ENCODE data around the gene TRPM5. TPM values are rescaled to one million over a fixed set of nuclear protein-coding genes. Genes with fewer than 3 reads are reported as not detected.
A peak's percentile ranks its signal among the peaks of the same experiment; 100 is the strongest.
"Not testable (repeated sequence)": the region's sequence is repeated elsewhere in the genome, so short reads cannot be mapped to it uniquely, and the experiment has no call there.

The TRPM5 gene
- total and polyA plus RNA-seq, 11 donors = not detected

DNA sequence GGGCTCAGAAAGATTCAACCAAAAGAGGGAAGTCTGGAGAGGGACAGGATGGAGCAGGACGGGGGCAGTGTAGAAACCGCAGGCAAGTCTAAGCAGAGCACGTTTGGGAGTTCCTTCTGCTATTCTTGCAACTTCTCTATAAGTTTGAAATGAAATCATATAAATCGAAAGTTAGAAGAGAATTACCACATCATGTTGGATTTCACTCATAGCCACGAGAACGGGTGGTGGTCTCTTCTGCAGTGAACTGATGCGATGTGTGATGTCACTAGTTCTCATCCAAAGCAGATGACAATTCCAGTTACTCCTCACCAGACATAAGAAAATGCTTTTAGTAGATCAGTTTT, 36.5 kb upstream of the TRPM5 start:
- peak in 3 of 4 donors; percentile 31 to 62 (median 61) for ATAC-seq
- H3K4me3 ChIP-seq = no peak overlapping the region

GRCh38 chr11:2480067-2480873, 36.0 kb upstream of the TRPM5 start:
- ATAC-seq; intact Hi-C loops (cut with DNase I): not testable (repeated sequence)
- 72 to 81% (median 75%) methylated on average over 6 of the region's 6 CpGs for WGBS, 4 donors

More for the DNA sequence above, 36.5 kb upstream of the TRPM5 start:
- TF ChIP-seq, protein P1, sequence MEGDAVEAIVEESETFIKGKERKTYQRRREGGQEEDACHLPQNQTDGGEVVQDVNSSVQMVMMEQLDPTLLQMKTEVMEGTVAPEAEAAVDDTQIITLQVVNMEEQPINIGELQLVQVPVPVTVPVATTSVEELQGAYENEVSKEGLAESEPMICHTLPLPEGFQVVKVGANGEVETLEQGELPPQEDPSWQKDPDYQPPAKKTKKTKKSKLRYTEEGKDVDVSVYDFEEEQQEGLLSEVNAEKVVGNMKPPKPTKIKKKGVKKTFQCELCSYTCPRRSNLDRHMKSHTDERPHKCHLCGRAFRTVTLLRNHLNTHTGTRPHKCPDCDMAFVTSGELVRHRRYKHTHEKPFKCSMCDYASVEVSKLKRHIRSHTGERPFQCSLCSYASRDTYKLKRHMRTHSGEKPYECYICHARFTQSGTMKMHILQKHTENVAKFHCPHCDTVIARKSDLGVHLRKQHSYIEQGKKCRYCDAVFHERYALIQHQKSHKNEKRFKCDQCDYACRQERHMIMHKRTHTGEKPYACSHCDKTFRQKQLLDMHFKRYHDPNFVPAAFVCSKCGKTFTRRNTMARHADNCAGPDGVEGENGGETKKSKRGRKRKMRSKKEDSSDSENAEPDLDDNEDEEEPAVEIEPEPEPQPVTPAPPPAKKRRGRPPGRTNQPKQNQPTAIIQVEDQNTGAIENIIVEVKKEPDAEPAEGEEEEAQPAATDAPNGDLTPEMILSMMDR (IDR thresholded peaks at IDR 0.05) = no peak
- TF ChIP-seq POLR2A (IDR thresholded peaks at IDR 0.05) = no peak
- Histone ChIP-seq H3K27me3 (no peaks in the 10 kb centered on the region), H3K9me3 (peaks cover 0 to 5% (median 0%) of the 10 kb centered on the region in 12 donors), H3K4me1 (peaks cover 0 to 39% (median 19%) of the 10 kb centered on the region in 12 donors), H3K27ac (peak overlapping the region in 1 of 12 donors; percentile 79), H3K36me3 (no peaks in the 10 kb centered on the region)
- intact Hi-C loops (cut with DNase I) = no loop called here
- DNase-seq = no peak
- WGBS, 4 donors = 71 to 79% (median 74%) methylated on average over 7 of the region's 7 CpGs

DNA sequence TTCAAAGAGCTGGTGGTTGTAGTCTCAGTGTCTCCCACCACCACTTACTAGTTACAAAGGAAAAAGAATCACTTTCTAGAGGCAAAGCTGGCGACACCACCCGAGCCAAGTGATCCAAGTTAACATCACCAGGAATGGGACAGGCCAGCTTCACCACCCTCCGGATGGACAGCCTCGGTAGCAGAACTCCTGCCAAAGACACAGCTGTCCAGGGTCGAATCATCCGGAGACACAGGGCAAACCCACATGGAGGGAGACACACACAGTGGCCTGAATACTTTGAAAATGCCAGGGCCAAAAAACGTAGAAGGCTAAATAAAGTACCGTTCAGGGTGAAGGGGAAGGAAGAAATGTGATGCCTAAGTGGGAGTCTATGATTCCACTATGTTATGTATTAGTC, 33.6 kb upstream of the TRPM5 start:
- H3K36me3 ChIP-seq = no peaks in the 10 kb centered on the region
- no peak for TF ChIP-seq POLR2A (IDR thresholded peaks at IDR 0.05)
- TF ChIP-seq, protein P1 (IDR thresholded peaks at IDR 0.05) = no peak
- no peak for ATAC-seq
- H3K27ac ChIP-seq = peak overlapping the region in 1 of 12 donors; percentile 26
- WGBS, 4 donors = 55 to 66% (median 60%) methylated on average over 8 of the region's 8 CpGs
- intact Hi-C loops (cut with DNase I) = loop anchor here in 2 of 10 donors (5.0 kb wide), 1 partner anchor 34 kb away; no protein-coding TSS in a partner anchor
- H3K27me3 ChIP-seq = no peaks in the 10 kb centered on the region
- peaks cover 0 to 5% (median 0%) of the 10 kb centered on the region in 12 donors for H3K9me3 ChIP-seq
- H3K4me1 ChIP-seq = peaks cover 0 to 42% (median 18%) of the 10 kb centered on the region in 12 donors
- no peak for DNase-seq
- no peak overlapping the region for H3K4me3 ChIP-seq

More at GRCh38 chr11:2480067-2480873, 36.0 kb upstream of the TRPM5 start:
- not testable (repeated sequence) for H3K36me3 ChIP-seq, H3K27me3 ChIP-seq, H3K4me3 ChIP-seq, DNase-seq, H3K9me3 ChIP-seq
- Histone ChIP-seq H3K27ac (peak overlapping the region in 1 of 12 donors; percentile 37), H3K4me1 (peaks cover 0 to 39% (median 19%) of the 10 kb centered on the region in 12 donors)

- no peaks in the 10 kb centered on the region for H3K36me3 ChIP-seq
- TF ChIP-seq, protein P1 (IDR thresholded peaks at IDR 0.05) = no peak
- TF ChIP-seq POLR2A (IDR thresholded peaks at IDR 0.05) = no peak
- H3K27me3 ChIP-seq = no peaks in the 10 kb centered on the region
- peaks cover 0 to 5% (median 0%) of the 10 kb centered on the region in 12 donors for H3K9me3 ChIP-seq
- H3K4me3 ChIP-seq = no peak overlapping the region
- H3K4me1 ChIP-seq = peaks cover 0 to 35% (median 12%) of the 10 kb centered on the region in 12 donors
- 26 to 46% (median 30%) methylated on average over 3 of the region's 3 CpGs for WGBS, 4 donors
- peak overlapping the region in 1 of 12 donors; percentile 26 for H3K27ac ChIP-seq
- ATAC-seq = peak; percentile 22 to 46 (median 37)
- DNase-seq = peak in 2 of 5 donors; percentile 78 to 79
- intact Hi-C loops (cut with DNase I) = loop anchor here in 2 of 10 donors (5.0 kb wide), 1 partner anchor 35 kb away; no protein-coding TSS in a partner anchor
These were observed 32.9 kb upstream of the TRPM5 start for GRCh38 chr11:2477254-2477653.

Data from heart left ventricle (tissue), 16 donors.